ENCODE data around the gene EMILIN3.

- no peak for TF ChIP-seq CTCF (IDR thresholded peaks at IDR 0.05; ENCODE audit: control extremely low read depth in 1 of 3, insufficient read depth in 1 of 3, low read depth in 1 of 3, low read length in 3 of 3)
- TF ChIP-seq, protein P1, sequence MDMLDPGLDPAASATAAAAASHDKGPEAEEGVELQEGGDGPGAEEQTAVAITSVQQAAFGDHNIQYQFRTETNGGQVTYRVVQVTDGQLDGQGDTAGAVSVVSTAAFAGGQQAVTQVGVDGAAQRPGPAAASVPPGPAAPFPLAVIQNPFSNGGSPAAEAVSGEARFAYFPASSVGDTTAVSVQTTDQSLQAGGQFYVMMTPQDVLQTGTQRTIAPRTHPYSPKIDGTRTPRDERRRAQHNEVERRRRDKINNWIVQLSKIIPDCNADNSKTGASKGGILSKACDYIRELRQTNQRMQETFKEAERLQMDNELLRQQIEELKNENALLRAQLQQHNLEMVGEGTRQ (IDR thresholded peaks at IDR 0.05; ENCODE audit: low read length): no peak
- no peak for TF ChIP-seq HDAC2 (IDR thresholded peaks at IDR 0.05; ENCODE audit: borderline replicate concordance in 1 of 2, low read depth in 2 of 2, low read length in 2 of 2)
- no peak for TF ChIP-seq GABPA (IDR thresholded peaks at IDR 0.05; ENCODE audit: borderline replicate concordance, insufficient read depth, low read length)
- no peak for TF ChIP-seq RFX5 (IDR thresholded peaks at IDR 0.05; ENCODE audit: borderline replicate concordance, low read depth, low read length)
- TF ChIP-seq TAF1 (IDR thresholded peaks at IDR 0.05; ENCODE audit: low read depth, low read length): no peak
- TF ChIP-seq BCL11A (IDR thresholded peaks at IDR 0.05; ENCODE audit: low read depth in 2 of 2, low read length in 2 of 2): no peak
- peak; percentile 49 for TF ChIP-seq EZH2 (IDR thresholded peaks at IDR 0.05; ENCODE audit: low read depth, low read length, severe bottlenecking)
- TF ChIP-seq POLR2A (IDR thresholded peaks at IDR 0.05; ENCODE audit: control extremely low read depth in 1 of 2, low read depth in 2 of 2, low read length in 2 of 2): no peak
- no peak for TF ChIP-seq ATF3 (IDR thresholded peaks at IDR 0.05; ENCODE audit: insufficient read depth, low read depth, low read length)
- no peak for TF ChIP-seq EP300 (IDR thresholded peaks at IDR 0.05; ENCODE audit: borderline replicate concordance in 1 of 2, low read depth in 2 of 2, low read length in 2 of 2)
Measured at GRCh38 chr20:41366546-41367392, at the start of gene EMILIN3.

All from H1 (cell line).